Measurements from ENCODE around the gene STAC. TPM values are rescaled to one million over a fixed set of nuclear protein-coding genes. Genes with fewer than 3 reads are reported as not detected.

Gene STAC
- total and polyA plus RNA-seq, 4 donors = 9.1 to 14.2 (median 12.0) TPM

GRCh38 chr3:36546226-36546625, 165.9 kb downstream of the STAC start:
- Histone ChIP-seq H3K36me3 (ENCODE audit: control insufficient read depth in 1 of 2, insufficient read depth in 2 of 2, low read length in 1 of 2) (peaks cover 2% of the 10 kb centered on the region in 2 donors), H3K27me3 (ENCODE audit: control insufficient read depth in 1 of 2, insufficient read depth in 2 of 2, low read length in 1 of 2) (no peaks in the 10 kb centered on the region), H3K27ac (ENCODE audit: low read depth in 1 of 2, low read length in 2 of 2) (no peak overlapping the region), H3K4me1 (ENCODE audit: control insufficient read depth in 1 of 2, insufficient read depth in 2 of 2, low read length in 2 of 2) (no peaks in the 10 kb centered on the region), H3K9me3 (ENCODE audit: control insufficient read depth, low read length) (peaks cover 2% of the 10 kb centered on the region), H3K4me3 (ENCODE audit: low read length in 2 of 2) (no peak overlapping the region)
- intact Hi-C loops (cut with DNase I) = no loop called here
- DNase-seq (no peak), ATAC-seq (ENCODE audit: low FRiP score) (no peak)
- WGBS, 2 donors = 65 to 70% methylated on average over 5 of the region's 5 CpGs

- Histone ChIP-seq H3K4me1 (ENCODE audit: control insufficient read depth in 1 of 2, insufficient read depth in 2 of 2, low read length in 2 of 2) (no peaks in the 10 kb centered on the region), H3K4me3 (ENCODE audit: low read length in 2 of 2) (no peak overlapping the region), H3K36me3 (ENCODE audit: control insufficient read depth in 1 of 2, insufficient read depth in 2 of 2, low read length in 1 of 2) (peaks cover 2 to 6% of the 10 kb centered on the region in 2 donors), H3K27ac (ENCODE audit: low read depth in 1 of 2, low read length in 2 of 2) (no peak overlapping the region), H3K9me3 (ENCODE audit: control insufficient read depth, low read length) (peaks cover 2% of the 10 kb centered on the region), H3K27me3 (ENCODE audit: control insufficient read depth in 1 of 2, insufficient read depth in 2 of 2, low read length in 1 of 2) (no peaks in the 10 kb centered on the region)
- intact Hi-C loops (cut with DNase I) = no loop called here
- ATAC-seq (ENCODE audit: low FRiP score) = no peak
- WGBS, 2 donors = 88 to 91% methylated on average over 2 of the region's 2 CpGs
- DNase-seq = no peak
These were observed 168.4 kb downstream of the STAC start for GRCh38 chr3:36548712-36549111.

GRCh38 chr3:36557021-36557707, 176.9 kb downstream of the STAC start:
- intact Hi-C loops (cut with DNase I) = no loop called here
- ATAC-seq (ENCODE audit: low FRiP score) (no peak), DNase-seq (no peak)
- Histone ChIP-seq H3K4me1 (ENCODE audit: control insufficient read depth in 1 of 2, insufficient read depth in 2 of 2, low read length in 2 of 2) (peaks cover 0 to under 1% of the 10 kb centered on the region in 2 donors), H3K9me3 (ENCODE audit: control insufficient read depth, low read length) (no peaks in the 10 kb centered on the region), H3K4me3 (ENCODE audit: low read length in 2 of 2) (no peak overlapping the region), H3K36me3 (ENCODE audit: control insufficient read depth in 1 of 2, insufficient read depth in 2 of 2, low read length in 1 of 2) (no peaks in the 10 kb centered on the region), H3K27me3 (ENCODE audit: control insufficient read depth in 1 of 2, insufficient read depth in 2 of 2, low read length in 1 of 2) (no peaks in the 10 kb centered on the region), H3K27ac (ENCODE audit: low read depth in 1 of 2, low read length in 2 of 2) (no peak overlapping the region)
- 43 to 55% methylated on average over 2 of the region's 2 CpGs for WGBS, 2 donors

- no peaks in the 10 kb centered on the region for H3K36me3 ChIP-seq (ENCODE audit: control insufficient read depth in 1 of 2, insufficient read depth in 2 of 2, low read length in 1 of 2)
- DNase-seq = no peak
- peaks cover 0 to 3% of the 10 kb centered on the region in 2 donors for H3K4me1 ChIP-seq (ENCODE audit: control insufficient read depth in 1 of 2, insufficient read depth in 2 of 2, low read length in 2 of 2)
- no peaks in the 10 kb centered on the region for H3K9me3 ChIP-seq (ENCODE audit: control insufficient read depth, low read length)
- ATAC-seq (ENCODE audit: low FRiP score) = no peak
- H3K27ac ChIP-seq (ENCODE audit: low read depth in 1 of 2, low read length in 2 of 2) = no peak overlapping the region
- intact Hi-C loops (cut with DNase I) = no loop called here
- WGBS, 2 donors = 96 to 97% methylated on average over 5 of the region's 5 CpGs
- H3K27me3 ChIP-seq (ENCODE audit: control insufficient read depth in 1 of 2, insufficient read depth in 2 of 2, low read length in 1 of 2) = no peaks in the 10 kb centered on the region
- H3K4me3 ChIP-seq (ENCODE audit: low read length in 2 of 2) = no peak overlapping the region
These were observed 177.6 kb downstream of the STAC start for GRCh38 chr3:36557708-36558421.

- intact Hi-C loops (cut with DNase I) = no loop called here
- 74 to 86% methylated on average over 2 of the region's 2 CpGs for WGBS, 2 donors
- no peak overlapping the region for H3K27ac ChIP-seq (ENCODE audit: low read depth in 1 of 2, low read length in 2 of 2)
- H3K9me3 ChIP-seq (ENCODE audit: control insufficient read depth, low read length) = no peaks in the 10 kb centered on the region
- ATAC-seq (ENCODE audit: low FRiP score) = no peak
- H3K4me3 ChIP-seq (ENCODE audit: low read length in 2 of 2) = no peak overlapping the region
- no peaks in the 10 kb centered on the region for H3K27me3 ChIP-seq (ENCODE audit: control insufficient read depth in 1 of 2, insufficient read depth in 2 of 2, low read length in 1 of 2)
- H3K4me1 ChIP-seq (ENCODE audit: control insufficient read depth in 1 of 2, insufficient read depth in 2 of 2, low read length in 2 of 2) = peaks cover 0 to 3% of the 10 kb centered on the region in 2 donors
- DNase-seq = no peak
- H3K36me3 ChIP-seq (ENCODE audit: control insufficient read depth in 1 of 2, insufficient read depth in 2 of 2, low read length in 1 of 2) = no peaks in the 10 kb centered on the region
These were observed 178.7 kb downstream of the STAC start for GRCh38 chr3:36558961-36559360.

GRCh38 chr3:36560685-36561084, 180.4 kb downstream of the STAC start:
- intact Hi-C loops (cut with DNase I) = no loop called here
- H3K9me3 ChIP-seq (ENCODE audit: control insufficient read depth, low read length) = no peaks in the 10 kb centered on the region
- WGBS, 2 donors = 86 to 88% methylated on average over 4 of the region's 4 CpGs
- DNase-seq (no peak), ATAC-seq (ENCODE audit: low FRiP score) (no peak)
- H3K27me3 ChIP-seq (ENCODE audit: control insufficient read depth in 1 of 2, insufficient read depth in 2 of 2, low read length in 1 of 2) = no peaks in the 10 kb centered on the region
- no peak overlapping the region for H3K27ac ChIP-seq (ENCODE audit: low read depth in 1 of 2, low read length in 2 of 2)
- no peak overlapping the region for H3K4me3 ChIP-seq (ENCODE audit: low read length in 2 of 2)
- no peaks in the 10 kb centered on the region for H3K36me3 ChIP-seq (ENCODE audit: control insufficient read depth in 1 of 2, insufficient read depth in 2 of 2, low read length in 1 of 2)
- peaks cover 0 to 3% of the 10 kb centered on the region in 2 donors for H3K4me1 ChIP-seq (ENCODE audit: control insufficient read depth in 1 of 2, insufficient read depth in 2 of 2, low read length in 2 of 2)

- Histone ChIP-seq H3K27ac (ENCODE audit: low read depth in 1 of 2, low read length in 2 of 2) (no peak overlapping the region), H3K4me1 (ENCODE audit: control insufficient read depth in 1 of 2, insufficient read depth in 2 of 2, low read length in 2 of 2) (peaks cover 0 to 3% of the 10 kb centered on the region in 2 donors), H3K9me3 (ENCODE audit: control insufficient read depth, low read length) (peaks cover 2% of the 10 kb centered on the region), H3K27me3 (ENCODE audit: control insufficient read depth in 1 of 2, insufficient read depth in 2 of 2, low read length in 1 of 2) (no peaks in the 10 kb centered on the region), H3K4me3 (ENCODE audit: low read length in 2 of 2) (no peak overlapping the region), H3K36me3 (ENCODE audit: control insufficient read depth in 1 of 2, insufficient read depth in 2 of 2, low read length in 1 of 2) (no peaks in the 10 kb centered on the region)
- no peak for ATAC-seq (ENCODE audit: low FRiP score)
- DNase-seq = no peak
- WGBS, 2 donors = 86 to 93% methylated on average over 2 of the region's 2 CpGs
- intact Hi-C loops (cut with DNase I) = no loop called here
These were observed 181.3 kb downstream of the STAC start for GRCh38 chr3:36561601-36562000.

- H3K27ac ChIP-seq (ENCODE audit: low read depth in 1 of 2, low read length in 2 of 2) = no peak overlapping the region
- WGBS, 2 donors = 64 to 85% methylated on average over 1 of the region's 1 CpG
These were observed 182.6 kb downstream of the STAC start for GRCh38 chr3:36562945-36563344.

GRCh38 chr3:36575241-36575640, 194.9 kb downstream of the STAC start:
- ATAC-seq (ENCODE audit: low FRiP score) = no peak
- intact Hi-C loops (cut with DNase I) = no loop called here
- no peaks in the 10 kb centered on the region for H3K36me3 ChIP-seq (ENCODE audit: control insufficient read depth in 1 of 2, insufficient read depth in 2 of 2, low read length in 1 of 2)
- WGBS, 2 donors = 4 to 5% methylated on average over 2 of the region's 2 CpGs
- H3K9me3 ChIP-seq (ENCODE audit: control insufficient read depth, low read length) = no peaks in the 10 kb centered on the region
- peaks cover 0 to 2% of the 10 kb centered on the region in 2 donors for H3K4me1 ChIP-seq (ENCODE audit: control insufficient read depth in 1 of 2, insufficient read depth in 2 of 2, low read length in 2 of 2)
- no peak overlapping the region for H3K4me3 ChIP-seq (ENCODE audit: low read length in 2 of 2)
- no peaks in the 10 kb centered on the region for H3K27me3 ChIP-seq (ENCODE audit: control insufficient read depth in 1 of 2, insufficient read depth in 2 of 2, low read length in 1 of 2)
- no peak for DNase-seq
- no peak overlapping the region for H3K27ac ChIP-seq (ENCODE audit: low read depth in 1 of 2, low read length in 2 of 2)

More at GRCh38 chr3:36562945-36563344, 182.6 kb downstream of the STAC start:
- H3K27me3 ChIP-seq (ENCODE audit: control insufficient read depth in 1 of 2, insufficient read depth in 2 of 2, low read length in 1 of 2) = no peaks in the 10 kb centered on the region
- peaks cover 2% of the 10 kb centered on the region for H3K9me3 ChIP-seq (ENCODE audit: control insufficient read depth, low read length)
- ATAC-seq (ENCODE audit: low FRiP score) (no peak), DNase-seq (no peak)
- no peak overlapping the region for H3K4me3 ChIP-seq (ENCODE audit: low read length in 2 of 2)
- intact Hi-C loops (cut with DNase I) = no loop called here
- H3K36me3 ChIP-seq (ENCODE audit: control insufficient read depth in 1 of 2, insufficient read depth in 2 of 2, low read length in 1 of 2) = no peaks in the 10 kb centered on the region
- peaks cover 0 to 3% of the 10 kb centered on the region in 2 donors for H3K4me1 ChIP-seq (ENCODE audit: control insufficient read depth in 1 of 2, insufficient read depth in 2 of 2, low read length in 2 of 2)

Data from aorta (tissue), 5 donors.